Neural cell (in vitro differentiated cells): ENCODE results near the gene OR5B21.

Experiments used
- CTCF ChIP-seq: fragments of 450-650 bp; IDR thresholded peaks from 2 replicates; pipeline ENCODE4 v1.5.1; 2014; ENCODE audit warnings: antibody characterized with exemption, mild to moderate bottlenecking, moderate library complexity; ENCODE audit not compliant: poor library complexity, severe bottlenecking
- EP300 ChIP-seq: fragments of 450-650 bp; conservative IDR thresholded peaks from 2 replicates; pipeline ENCODE4 v1.6.1; 2014; ENCODE audit warnings: antibody characterized with exemption, mild to moderate bottlenecking, moderate library complexity; ENCODE audit not compliant: poor library complexity, severe bottlenecking
- POLR2AphosphoS5 ChIP-seq: IDR thresholded peaks from 2 replicates; pipeline ENCODE4 v1.6.1; 2012
- REST ChIP-seq: IDR thresholded peaks from 2 replicates; pipeline ENCODE4 v1.6.1; 2012; ENCODE audit warnings: borderline replicate concordance
- TAF1 ChIP-seq: IDR thresholded peaks from 2 replicates; pipeline ENCODE4 v1.6.1; 2012; ENCODE audit warnings: low read depth

- no peak for TF ChIP-seq CTCF
- TF ChIP-seq REST = no peak
- no peak for TF ChIP-seq POLR2AphosphoS5
- TF ChIP-seq TAF1 = no peak
- no peak for TF ChIP-seq EP300
These were observed 38.9 kb upstream of the OR5B21 start for GRCh38 chr11:58546841-58547240.
